ENCODE measurements around the gene CACUL1.

CACUL1 gene

DNA sequence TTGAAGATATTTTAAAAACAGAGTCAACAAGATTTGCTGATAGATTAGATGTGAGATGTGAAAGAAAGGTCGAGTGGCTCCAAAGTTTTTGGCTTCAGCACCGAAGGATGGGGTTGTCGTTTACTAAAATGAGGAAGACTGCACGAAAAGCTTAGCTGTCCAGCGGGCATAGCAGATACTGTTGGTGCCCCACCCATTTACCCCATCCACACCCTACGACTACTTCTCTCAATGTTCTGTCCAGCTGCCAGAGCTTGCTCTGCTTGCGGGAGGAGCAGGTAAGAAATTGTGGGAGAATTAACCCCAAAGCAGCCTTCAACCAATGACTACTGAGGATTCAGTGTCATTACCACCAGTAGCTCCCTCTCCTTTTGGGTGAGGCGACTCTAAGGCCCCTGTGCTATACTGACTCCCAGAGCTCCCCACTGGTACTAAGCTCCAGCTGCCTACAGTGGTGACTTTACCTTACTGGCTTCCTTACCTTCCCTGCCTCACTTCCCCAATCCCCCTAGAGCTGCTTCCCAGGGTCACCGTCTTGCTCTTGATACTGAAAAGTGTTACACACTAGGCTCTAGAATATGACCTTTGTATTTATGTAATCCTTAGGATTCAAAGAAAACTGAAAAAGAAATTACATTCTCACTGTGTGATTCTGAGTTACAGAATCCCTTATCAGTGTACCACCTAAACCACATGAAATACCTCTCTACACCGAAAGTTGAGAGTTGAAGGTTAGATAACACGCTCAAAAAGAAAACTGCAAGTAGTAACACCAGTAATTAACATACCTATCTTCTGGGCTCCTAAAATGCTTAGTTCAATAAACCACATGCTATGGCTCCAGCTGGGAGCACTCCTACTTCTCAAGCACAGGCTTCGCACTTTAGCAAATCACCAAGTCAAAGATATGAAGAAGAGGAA is 22.3 kb downstream of the CACUL1 start:
- no peak for DNase-seq

GRCh38 chr10:118730756-118731456 is 23.9 kb downstream of the CACUL1 start:
- DNase-seq = no peak

DNA sequence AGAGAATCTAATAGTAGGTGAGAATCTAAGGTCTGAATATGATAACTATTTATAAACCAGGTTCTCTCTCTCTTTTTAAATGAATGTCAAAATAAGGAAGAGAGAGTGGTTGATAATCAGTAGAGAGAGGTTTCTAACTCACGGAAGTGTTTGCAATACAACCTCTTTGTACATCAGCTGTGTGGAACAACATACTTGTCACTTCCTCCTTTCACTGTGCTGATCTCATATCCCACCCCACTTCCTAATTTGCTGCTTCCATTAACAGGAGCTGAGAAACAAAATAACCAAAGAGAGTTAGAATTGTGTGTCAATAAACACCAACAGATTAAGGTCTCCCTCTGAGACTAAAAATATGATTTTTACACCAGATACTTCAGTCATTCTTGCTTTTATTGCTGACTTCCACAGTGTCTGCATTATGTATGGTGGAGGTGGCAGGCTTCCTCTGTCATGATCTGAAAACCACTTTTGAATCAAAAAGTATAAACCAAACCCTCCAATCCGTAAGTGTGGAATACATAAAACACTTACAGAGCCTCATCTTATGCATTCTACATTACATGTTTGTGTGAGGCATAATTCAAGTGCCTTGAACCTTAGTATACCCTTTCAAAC is 25.0 kb downstream of the CACUL1 start:
- no peak for DNase-seq

- DNase-seq = no peak
Observed at GRCh38 chr10:118729200-118729599, 25.6 kb downstream of the CACUL1 start.

DNA sequence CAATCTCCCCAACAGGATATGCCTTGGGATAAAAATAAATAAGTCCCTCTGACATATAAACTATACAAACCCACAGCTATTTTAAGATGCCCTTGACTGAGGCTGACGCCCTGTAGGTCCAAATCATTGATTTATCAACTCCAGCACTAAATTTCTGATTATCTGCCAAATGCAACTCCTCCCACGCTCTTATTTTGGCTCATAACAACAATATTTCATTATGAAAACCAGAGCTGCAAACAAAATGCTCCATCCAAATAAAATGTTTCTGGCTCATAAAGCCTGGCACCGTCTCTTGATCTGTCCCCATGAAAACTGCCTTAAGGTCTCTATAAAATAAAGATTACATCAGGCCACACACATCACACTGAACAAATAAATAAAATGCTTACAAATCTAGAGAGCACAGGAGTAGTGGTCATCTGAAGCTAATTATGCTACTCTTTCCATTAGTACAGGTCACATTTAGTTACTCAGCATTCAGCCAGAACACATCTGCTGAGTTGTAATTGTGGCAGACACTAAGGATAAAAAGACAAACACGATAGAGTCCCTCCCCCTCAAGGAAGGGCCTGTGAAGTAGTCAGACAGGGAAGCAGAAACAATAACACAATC is 28.8 kb downstream of the CACUL1 start:
- no peak for DNase-seq

DNA sequence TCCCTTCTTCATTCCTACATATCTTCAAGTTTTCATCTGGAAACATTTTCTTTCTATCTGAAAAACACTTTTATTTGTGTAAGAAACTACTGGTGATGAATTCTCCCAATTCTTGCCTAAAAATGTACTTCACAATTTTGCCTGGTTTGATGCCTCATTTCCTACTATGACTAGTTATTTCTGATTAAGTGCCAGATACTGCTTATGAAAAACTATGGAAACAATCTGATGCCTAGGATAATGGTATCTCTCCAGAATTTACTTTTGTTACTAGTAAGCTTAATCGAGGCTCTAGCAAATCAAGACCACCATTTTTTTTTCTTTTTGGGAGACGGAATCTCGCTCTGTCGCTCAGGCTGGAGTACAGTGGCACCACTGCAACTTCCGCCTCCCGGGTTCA is 31.3 kb downstream of the CACUL1 start:
- DNase-seq = no peak

DNA sequence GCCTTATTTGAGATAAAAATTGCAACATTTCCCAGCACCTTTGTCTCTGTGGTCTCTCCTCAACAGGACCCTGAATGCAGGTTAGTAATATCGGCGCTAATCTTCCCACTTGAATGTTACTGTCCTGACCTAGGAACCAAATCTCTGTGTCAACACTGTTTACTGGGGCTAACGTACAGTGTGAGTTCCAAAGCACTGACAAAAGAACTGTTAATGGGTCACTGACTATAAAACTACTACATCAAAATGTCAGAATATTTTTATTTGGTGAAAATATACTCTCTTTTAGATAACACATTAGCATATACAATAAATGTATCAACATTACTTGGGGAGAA is 33.3 kb downstream of the CACUL1 start:
- no peak for DNase-seq

- DNase-seq = peak; percentile 37
Observed at GRCh38 chr10:118720685-118721538, 33.9 kb downstream of the CACUL1 start.

DNA sequence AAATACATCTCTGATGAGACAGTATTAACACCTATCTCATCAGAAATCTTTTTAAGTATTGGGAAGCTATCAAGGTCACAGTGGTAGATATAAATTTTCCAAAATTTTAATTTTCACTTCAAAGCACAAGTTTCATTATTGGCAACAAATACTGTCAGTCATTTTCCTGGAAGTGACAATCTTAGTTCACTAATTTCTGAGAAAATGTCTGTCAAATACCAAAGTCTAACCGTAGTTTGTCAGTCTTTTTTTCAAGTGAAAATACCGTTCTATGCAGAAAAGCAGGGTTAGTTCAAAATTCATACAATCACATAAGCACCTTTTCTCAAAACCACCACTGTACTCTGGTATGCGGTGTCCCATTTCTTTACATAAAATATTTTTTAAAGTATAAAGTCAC is 40.4 kb downstream of the CACUL1 start:
- DNase-seq = no peak

- no peak for DNase-seq
Observed at GRCh38 chr10:118712930-118713634, 41.7 kb downstream of the CACUL1 start.

DNA sequence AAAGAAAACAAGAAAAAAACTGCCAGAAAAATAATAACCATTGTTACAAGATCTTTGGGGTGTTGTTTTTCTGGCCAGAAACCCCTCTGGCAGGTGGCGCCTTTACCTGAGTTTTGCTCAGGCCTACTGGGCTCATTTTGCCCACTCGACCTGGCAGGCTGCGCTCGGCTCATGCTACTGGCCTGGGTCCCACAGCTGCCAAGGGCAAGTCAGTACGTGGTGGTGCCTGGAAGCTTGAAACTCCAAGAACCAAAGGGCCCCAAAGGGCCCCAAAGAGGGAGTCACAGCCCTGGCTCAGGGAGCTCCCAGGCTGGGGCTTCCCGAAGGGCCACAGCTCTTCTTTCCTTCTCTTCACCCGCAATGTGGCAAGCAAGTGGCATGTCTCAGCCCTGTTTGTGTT is 42.7 kb downstream of the CACUL1 start:
- DNase-seq = no peak

DNA sequence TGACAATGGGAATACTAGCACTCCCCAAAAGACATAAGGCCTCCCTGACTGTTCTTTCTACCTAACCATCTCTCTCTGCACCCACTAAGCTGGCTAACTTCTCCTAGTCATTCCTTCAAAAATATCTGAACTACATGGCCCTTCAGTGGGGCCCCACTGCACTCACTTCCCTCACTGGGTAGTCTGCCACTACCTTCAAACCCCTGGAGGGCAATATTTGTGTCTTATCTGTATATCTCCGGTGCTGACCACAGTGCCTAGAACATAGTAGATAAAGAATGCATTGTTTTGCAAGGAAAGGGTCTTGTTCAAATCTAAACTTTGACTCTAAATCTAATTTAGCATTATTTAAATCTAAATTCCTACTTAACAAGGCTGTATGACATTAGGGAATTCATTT is 44.3 kb downstream of the CACUL1 start:
- no peak for DNase-seq

DNA sequence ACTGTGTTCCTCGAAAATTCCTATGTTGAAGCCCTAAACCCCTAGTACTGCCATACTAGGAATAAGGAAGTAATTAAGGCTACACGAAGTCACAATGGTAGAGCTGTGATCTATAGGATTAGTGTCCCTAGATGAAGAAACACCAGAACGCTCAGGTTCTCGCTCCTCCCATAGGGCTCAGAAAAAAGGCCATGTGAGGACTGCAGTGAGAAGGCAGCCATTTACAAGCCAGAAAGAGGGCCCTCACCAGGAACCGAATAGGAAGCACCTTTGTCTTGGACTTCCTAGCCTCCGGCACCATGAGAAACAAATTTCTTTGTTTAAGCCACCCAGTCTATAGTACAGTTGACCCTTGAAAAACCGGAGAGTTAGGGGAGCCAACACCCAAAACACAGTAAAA is 46.2 kb downstream of the CACUL1 start:
- DNase-seq = no peak

GRCh38 chr10:118704711-118705110 is 50.1 kb downstream of the CACUL1 start:
- DNase-seq = no peak

DNA sequence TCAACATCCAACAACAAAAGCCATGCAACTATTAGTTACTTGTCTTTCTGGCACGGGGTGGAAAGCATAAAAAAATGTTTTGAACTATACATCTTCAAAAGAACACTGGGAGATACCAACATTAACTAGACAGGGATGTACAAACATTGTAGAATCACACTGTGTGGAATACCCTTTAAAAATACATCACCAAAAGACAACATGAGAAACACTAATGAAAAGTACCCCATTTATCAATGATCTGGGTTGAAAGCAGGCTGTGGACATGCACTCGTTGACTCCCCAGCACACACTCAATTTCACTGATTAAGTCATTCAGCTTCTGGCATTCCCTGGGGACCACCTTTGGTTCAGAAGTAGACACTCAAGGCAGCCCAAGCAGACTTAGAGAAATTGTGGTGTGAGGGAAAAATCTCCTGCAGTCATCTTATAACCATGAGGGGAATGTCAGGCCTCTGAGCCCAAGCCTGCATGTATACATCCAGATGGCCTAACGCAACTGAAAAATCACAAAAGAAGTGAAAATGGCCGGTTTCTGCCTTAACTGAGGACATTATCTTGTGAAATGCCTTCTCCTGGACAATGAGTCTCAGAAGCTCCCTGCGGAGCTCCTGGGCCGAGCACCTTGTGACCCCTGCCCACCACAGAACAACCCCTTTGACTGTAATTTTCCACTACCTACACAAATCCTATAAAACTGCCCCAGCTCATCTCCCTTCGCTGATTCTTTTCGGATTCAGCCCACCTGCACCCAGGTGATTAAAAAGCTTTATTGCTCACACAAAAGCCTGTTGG is 53.0 kb downstream of the CACUL1 start:
- no peak for DNase-seq

- DNase-seq = no peak
Observed at GRCh38 chr10:118698421-118698820, 56.3 kb downstream of the CACUL1 start.

GRCh38 chr10:118694848-118695247 is 59.9 kb downstream of the CACUL1 start:
- no peak for DNase-seq

GRCh38 chr10:118692872-118693271 is 61.9 kb downstream of the CACUL1 start:
- no peak for DNase-seq

- DNase-seq = no peak
Observed at GRCh38 chr10:118689070-118689858, 65.5 kb downstream of the CACUL1 start.

DNA sequence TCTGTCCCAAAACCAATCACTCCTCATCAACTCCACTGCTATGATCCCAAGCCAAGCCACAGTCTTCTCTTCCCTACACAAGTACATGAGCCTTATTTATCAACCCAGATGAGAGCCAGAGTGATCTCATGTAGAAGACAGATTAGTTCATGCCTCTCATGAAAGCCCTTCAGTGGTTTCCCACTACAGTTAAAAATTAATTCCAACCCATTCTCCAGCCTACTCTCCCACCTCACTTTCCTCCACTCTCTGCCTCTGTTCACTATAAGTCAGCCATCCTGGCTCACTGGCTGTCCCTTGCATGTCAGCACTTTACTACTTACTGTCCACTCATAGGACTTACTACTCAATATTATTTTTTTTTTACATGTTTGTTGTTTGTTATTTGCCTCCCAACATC is 67.3 kb downstream of the CACUL1 start:
- DNase-seq = no peak

Data from NCI-H345 (cell line).